PC-9 (cell line): ENCODE data around the gene GRAP2.

Experiments
- CTCF ChIP-seq: fragments of 200-600 bp; sonication (generic); conservative IDR thresholded peaks from 2 replicates; pipeline ENCODE4 v1.6.1; 2017; ENCODE audit warnings: mixed run types, antibody characterized with exemption, mild to moderate bottlenecking, moderate library complexity
- EZH2 ChIP-seq: fragments of 200-600 bp; sonication (generic); IDR thresholded peaks from 2 replicates; pipeline ENCODE4 v1.8.0; 2017; ENCODE audit warnings: antibody characterized with exemption, low read depth

DNA sequence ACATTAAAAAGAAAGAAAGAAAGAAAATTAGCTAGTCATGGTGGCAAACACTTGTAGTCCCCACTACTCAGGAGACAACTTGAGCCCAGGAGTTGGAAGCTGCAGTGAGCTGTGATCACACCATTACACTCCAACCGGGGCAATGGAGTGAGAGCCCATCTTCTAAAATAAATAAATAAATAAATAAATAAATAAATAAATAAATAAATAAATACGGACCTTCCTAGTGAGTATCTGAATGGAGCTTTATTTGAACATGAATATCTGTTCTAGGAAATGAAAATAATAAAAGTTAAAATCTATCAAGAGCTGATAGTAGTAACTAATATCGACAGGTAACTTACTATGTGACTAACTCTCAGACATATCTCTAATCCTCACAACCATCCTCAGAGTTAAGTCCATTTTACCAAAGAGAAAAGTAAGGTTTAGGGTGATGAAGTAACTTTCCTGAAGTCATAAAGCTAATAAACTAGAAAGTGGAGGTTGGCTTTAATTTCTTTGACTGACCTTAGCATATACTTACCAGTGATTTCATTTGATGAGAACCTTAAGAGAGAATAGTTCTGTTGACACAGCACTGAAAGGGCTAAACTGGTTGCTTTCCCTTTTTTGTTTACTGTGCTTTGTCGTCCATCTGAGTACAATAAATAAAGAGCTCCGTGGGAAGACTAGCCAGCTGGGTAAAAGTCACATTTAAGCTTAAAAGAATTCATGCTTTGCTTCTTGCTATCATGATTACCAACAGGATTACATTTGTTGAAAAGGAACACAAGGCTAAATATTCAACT, 29.7 kb upstream of the GRAP2 start:
- TF ChIP-seq CTCF (no peak), EZH2 (no peak)
